Prostate gland (tissue), 2 donors: ENCODE results near the gene CUL4B. TPM values are rescaled to one million over a fixed set of nuclear protein-coding genes. Genes with fewer than 3 reads are reported as not detected.

ENCODE experiments used
- DNase-seq: peaks from one replicate; pipeline ENCODE4 v3.0.0-alpha.2; 2019; ENCODE audit warnings: low spot score
- H3K27ac ChIP-seq, 2 donors: fragments of 200-600 bp; sonication (generic); 2 replicates each; pipeline ENCODE4 v1.5.1; 2017 to 2019
- H3K27me3 ChIP-seq: fragments of 200-600 bp; sonication (generic); replicated peaks from 2 replicates; pipeline ENCODE4 v1.5.1; 2019; ENCODE audit not compliant: insufficient read depth
- H3K36me3 ChIP-seq, 2 donors: fragments of 200-600 bp; sonication (generic); 1 replicate in 1 of 2; 2 replicates in 1 of 2; pipeline versions ENCODE4 v1.5.1 to v1.8.1; 2017 to 2019
- H3K4me1 ChIP-seq: fragments of 200-600 bp; sonication (generic); replicated peaks from 2 replicates; pipeline ENCODE4 v1.5.1; 2019
- H3K4me3 ChIP-seq, 2 donors: fragments of 200-600 bp; sonication (generic); 2 replicates each; pipeline ENCODE4 v1.5.1; 2017 to 2019
- H3K9me3 ChIP-seq: fragments of 200-600 bp; sonication (generic); 2 replicates; pipeline ENCODE4 v1.5.1; 2017
- POLR2A ChIP-seq: fragments of 450-650 bp; IDR thresholded peaks from one replicate; pipeline ENCODE4 v1.6.1; 2016; ENCODE audit warnings: antibody characterized with exemption, mild to moderate bottlenecking
- POLR2AphosphoS5 ChIP-seq: sonication (generic); formaldehyde crosslinking; IDR thresholded peaks from one replicate; pipeline ENCODE4 v1.6.1; 2017; ENCODE audit warnings: antibody characterized with exemption
- WGBS: methylation state at CpG from one replicate; pipeline ENCODE4 v1.1.5; 2018; 5-methylcytosine and 5-hydroxymethylcytosine counted together
- intact Hi-C: fragments of 100-400 bp; cut with DNase I; formaldehyde crosslinking; loops from one replicate; pipeline ENCODE4 v1.14.2; 2022
- total RNA-seq, 2 donors: library from RNA; depleted of rRNA; stranded (reverse); fragments of >200 nt; gene quantifications; one replicate each; pipeline ENCODE4 v1.1.0, GENCODE V29; 2016
- TF ChIP-seq, protein P1 (sequence below), 4 experiments: fragments of 200-600 bp in 2 of 4; fragments of 450-650 bp in 2 of 4; sonication (generic) in 2 of 4; IDR thresholded peaks; 1 replicate in 3 of 4; 2 replicates in 1 of 4; pipeline ENCODE4 v1.5.1; 2016 to 2019; ENCODE audit warnings: antibody characterized with exemption in 4 of 4, mild to moderate bottlenecking in 2 of 4, moderate library complexity in 2 of 4

Gene CUL4B
- total RNA-seq = 10 to 100 TPM; 30.5 to 92.3 TPM

- TF ChIP-seq POLR2A (peak; percentile 49), POLR2AphosphoS5 (peak; percentile 81)
- TF ChIP-seq, protein P1, sequence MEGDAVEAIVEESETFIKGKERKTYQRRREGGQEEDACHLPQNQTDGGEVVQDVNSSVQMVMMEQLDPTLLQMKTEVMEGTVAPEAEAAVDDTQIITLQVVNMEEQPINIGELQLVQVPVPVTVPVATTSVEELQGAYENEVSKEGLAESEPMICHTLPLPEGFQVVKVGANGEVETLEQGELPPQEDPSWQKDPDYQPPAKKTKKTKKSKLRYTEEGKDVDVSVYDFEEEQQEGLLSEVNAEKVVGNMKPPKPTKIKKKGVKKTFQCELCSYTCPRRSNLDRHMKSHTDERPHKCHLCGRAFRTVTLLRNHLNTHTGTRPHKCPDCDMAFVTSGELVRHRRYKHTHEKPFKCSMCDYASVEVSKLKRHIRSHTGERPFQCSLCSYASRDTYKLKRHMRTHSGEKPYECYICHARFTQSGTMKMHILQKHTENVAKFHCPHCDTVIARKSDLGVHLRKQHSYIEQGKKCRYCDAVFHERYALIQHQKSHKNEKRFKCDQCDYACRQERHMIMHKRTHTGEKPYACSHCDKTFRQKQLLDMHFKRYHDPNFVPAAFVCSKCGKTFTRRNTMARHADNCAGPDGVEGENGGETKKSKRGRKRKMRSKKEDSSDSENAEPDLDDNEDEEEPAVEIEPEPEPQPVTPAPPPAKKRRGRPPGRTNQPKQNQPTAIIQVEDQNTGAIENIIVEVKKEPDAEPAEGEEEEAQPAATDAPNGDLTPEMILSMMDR (IDR thresholded peaks at IDR 0.05) = no peak
- intact Hi-C loops = loop anchor here (1.0 kb wide), 1 partner anchor 43 kb away; the partner anchor contains the start of gene MCTS1
- Histone ChIP-seq H3K4me3 (peak within 1 kb of the TSS; percentile 56 to 59), H3K4me1 (no peaks in the 10 kb centered on the region), H3K27ac (peak within 1 kb of the TSS; percentile 97 to 98), H3K27me3 (no peaks in the 10 kb centered on the region), H3K9me3 (no peaks in the 10 kb centered on the region), H3K36me3 (no peaks in the 10 kb centered on the region)
- DNase-seq = peak; percentile 89
- WGBS = 1% methylated on average over 39 of the region's 54 CpGs
Observed at GRCh38 chrX:120560842-120561633, at the start of gene CUL4B. TSS of gene CUL4B (minus strand) at chrX:120560962. CDS start at chrX:120560638, 324 bp downstream.

DNA sequence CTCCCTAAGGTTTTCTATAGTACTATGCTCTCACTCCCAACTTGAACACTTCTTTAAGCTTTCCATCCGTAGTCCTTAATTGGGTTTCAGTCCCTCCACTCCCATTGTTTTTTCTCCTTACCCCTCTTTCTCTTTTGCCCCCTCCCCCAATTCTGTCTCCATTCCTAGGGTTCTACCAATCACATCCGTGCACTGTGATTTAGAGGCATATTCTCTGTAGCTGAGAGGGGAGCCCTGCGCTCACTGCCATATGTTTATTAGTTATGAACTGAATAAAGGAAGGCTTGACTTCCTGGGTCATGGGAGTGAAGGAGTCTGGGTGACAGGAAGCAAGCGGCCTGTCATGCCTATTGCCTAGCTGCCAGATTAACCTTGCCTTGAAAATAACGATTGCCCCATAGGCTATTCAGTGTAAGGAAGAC, 43.6 kb upstream of the CUL4B start:
- TF ChIP-seq, protein P1 (IDR thresholded peaks at IDR 0.05) = no peak
- TF ChIP-seq POLR2A (no peak), POLR2AphosphoS5 (no peak)
- no peak for DNase-seq
- H3K27me3 ChIP-seq = no peaks in the 10 kb centered on the region
- WGBS = 0% methylated on average over 5 of the region's 5 CpGs
- H3K27ac ChIP-seq = peak overlapping the region; percentile 81
- no peaks in the 10 kb centered on the region for H3K4me1 ChIP-seq
- H3K36me3 ChIP-seq = no peaks in the 10 kb centered on the region
- H3K9me3 ChIP-seq = no peaks in the 10 kb centered on the region
- intact Hi-C loops = loop anchor here (1.0 to 2.0 kb wide), 2 partner anchors 24 to 43 kb away; no protein-coding TSS in a partner anchor
- peak overlapping the region; percentile 42 to 45 for H3K4me3 ChIP-seq

GRCh38 chrX:120603707-120604360, 43.1 kb upstream of the CUL4B start, which contains the start of gene MCTS1:
TSS of gene MCTS1 (plus strand) at chrX:120604101. CDS start at chrX:120604237, 136 bp downstream.
- H3K27me3 ChIP-seq = no peaks in the 10 kb centered on the region
- DNase-seq = peak; percentile 83
- TF ChIP-seq, protein P1 (IDR thresholded peaks at IDR 0.05) = no peak
- TF ChIP-seq POLR2AphosphoS5 (peak; percentile 87), POLR2A (peak; percentile 35)
- no peaks in the 10 kb centered on the region for H3K36me3 ChIP-seq
- peak within 1 kb of the TSS; percentile 42 to 45 for H3K4me3 ChIP-seq
- H3K9me3 ChIP-seq = no peaks in the 10 kb centered on the region
- intact Hi-C loops = loop anchor here (1.0 to 2.0 kb wide), 2 partner anchors 25 to 43 kb away; no protein-coding TSS in a partner anchor
- peak within 1 kb of the TSS; percentile 81 for H3K27ac ChIP-seq
- no peaks in the 10 kb centered on the region for H3K4me1 ChIP-seq
- WGBS = 2% methylated on average over 31 of the region's 31 CpGs

DNA sequence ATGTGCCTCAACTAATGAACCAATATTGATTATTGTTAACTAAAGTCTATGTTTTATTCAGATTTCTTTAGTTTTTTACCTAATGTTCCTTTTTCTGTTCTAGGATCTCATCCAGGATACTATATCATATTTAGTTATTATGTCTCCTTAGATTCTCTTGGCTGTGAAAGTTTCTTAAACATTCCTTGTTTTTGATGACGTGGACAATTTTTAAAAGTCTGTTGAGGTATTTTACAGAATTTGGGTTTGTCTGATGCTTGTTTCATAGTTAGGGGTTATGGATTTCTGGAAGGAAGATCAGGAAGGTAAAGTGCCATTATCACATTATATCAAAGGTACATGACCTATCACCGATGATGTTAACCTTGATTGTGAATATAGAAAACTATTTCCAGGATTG, 24.9 kb upstream of the CUL4B start:
- no peak overlapping the region for H3K4me3 ChIP-seq
- 85% methylated on average over 2 of the region's 2 CpGs for WGBS
- intact Hi-C loops = no loop called here
- no peaks in the 10 kb centered on the region for H3K4me1 ChIP-seq
- no peaks in the 10 kb centered on the region for H3K9me3 ChIP-seq
- no peaks in the 10 kb centered on the region for H3K27me3 ChIP-seq
- DNase-seq = no peak
- TF ChIP-seq, protein P1 (IDR thresholded peaks at IDR 0.05) = no peak
- TF ChIP-seq POLR2A (no peak), POLR2AphosphoS5 (no peak)
- H3K36me3 ChIP-seq = no peaks in the 10 kb centered on the region
- no peak overlapping the region for H3K27ac ChIP-seq
